ENCODE results near the gene NPM1.
"Not testable (repeated sequence)": the region's sequence is repeated elsewhere in the genome, so short reads cannot be mapped to it uniquely, and the experiment has no call there.

Gene NPM1

DNA sequence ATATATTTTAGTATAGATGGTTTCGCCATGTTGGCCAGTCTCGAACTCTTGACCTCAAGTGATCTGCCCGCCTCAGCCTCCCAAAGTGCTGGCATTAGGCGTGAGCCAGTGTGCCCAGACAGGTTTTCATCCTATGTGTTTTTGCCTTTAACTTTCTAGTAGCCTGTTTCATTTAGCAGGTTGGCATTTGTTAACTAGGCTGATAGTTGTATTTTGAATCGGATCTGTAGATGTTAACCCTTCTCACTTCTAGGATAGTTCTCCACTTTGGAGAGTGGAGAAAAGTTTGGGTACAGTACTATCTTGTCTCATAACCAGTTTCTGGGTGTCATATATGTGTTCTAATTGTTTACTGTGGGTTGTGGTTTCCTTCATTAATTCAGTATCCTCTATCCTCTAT, 24.5 kb downstream of the NPM1 start:
- no peak for DNase-seq (ENCODE audit: low read depth in 1 of 2, low spot score in 1 of 2)

DNA sequence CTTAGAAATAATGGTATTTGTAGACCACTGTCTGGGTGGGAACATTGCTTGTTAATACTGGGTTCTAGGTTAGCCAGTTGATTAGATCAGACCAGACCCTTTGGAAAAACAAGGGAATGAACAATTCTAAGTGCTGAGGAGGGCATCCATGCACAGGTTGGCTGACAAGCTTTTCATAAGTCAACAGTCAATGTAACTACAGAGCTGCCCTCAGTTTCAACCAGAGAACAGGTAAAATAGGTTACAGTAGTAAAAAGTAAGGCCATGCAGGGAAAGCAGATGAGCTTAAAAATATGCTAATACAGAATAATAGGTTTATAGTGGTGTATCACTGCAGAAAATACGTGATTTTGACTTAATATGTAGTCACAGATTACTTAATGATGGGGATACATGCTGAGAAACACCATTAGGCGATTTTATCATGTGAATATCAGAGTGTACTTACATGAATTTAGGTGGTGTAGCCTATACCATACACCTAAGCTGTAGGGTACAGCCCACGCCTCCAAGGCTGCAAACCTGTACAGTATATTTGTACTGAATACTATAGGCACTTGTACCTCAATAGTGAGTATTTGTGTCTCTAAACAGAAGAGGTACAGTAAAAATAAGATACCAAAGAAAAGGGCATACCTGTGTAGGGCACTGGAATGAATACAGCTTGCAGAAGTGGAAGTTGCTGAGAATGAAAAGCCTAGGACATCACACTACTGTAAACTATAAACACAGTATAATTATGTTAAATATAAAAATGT, 25.7 kb downstream of the NPM1 start:
- no peak for DNase-seq (ENCODE audit: low read depth in 1 of 2, low spot score in 1 of 2)

- DNase-seq (ENCODE audit: low read depth in 1 of 2, low spot score in 1 of 2): not testable (repeated sequence)
Measured at GRCh38 chr5:171413993-171414392, 26.3 kb downstream of the NPM1 start.

DNA sequence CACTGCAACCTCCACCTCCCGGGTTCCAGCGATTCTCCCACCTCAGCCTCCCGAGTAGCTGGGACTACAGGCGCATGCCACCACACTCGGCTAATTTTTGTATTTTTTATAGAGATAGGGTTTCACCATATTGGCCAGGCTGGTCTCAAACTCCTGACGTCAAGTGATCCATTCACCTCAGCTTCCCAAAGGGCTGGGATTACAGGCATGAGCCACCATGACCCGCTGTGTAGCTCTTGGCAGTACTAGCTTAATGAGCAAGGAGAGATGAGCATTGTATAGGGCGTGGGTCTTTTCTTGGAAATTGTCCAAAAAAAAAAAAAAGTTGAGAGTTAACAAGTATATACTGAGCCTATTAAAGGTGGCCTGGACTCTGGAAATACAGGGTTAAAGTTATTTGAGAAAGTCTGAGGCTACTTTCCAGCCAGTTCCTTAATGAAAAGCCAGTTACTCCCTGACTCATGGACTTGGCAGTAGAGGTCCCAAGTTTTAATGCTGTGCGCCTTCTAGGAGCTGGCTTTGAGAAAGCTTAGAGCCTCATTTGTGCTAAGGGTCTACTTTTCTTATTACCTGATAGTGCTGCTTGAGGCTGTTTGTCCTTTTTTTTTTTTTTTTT, 27.6 kb downstream of the NPM1 start:
- DNase-seq (ENCODE audit: low read depth in 1 of 2, low spot score in 1 of 2): no peak

DNA sequence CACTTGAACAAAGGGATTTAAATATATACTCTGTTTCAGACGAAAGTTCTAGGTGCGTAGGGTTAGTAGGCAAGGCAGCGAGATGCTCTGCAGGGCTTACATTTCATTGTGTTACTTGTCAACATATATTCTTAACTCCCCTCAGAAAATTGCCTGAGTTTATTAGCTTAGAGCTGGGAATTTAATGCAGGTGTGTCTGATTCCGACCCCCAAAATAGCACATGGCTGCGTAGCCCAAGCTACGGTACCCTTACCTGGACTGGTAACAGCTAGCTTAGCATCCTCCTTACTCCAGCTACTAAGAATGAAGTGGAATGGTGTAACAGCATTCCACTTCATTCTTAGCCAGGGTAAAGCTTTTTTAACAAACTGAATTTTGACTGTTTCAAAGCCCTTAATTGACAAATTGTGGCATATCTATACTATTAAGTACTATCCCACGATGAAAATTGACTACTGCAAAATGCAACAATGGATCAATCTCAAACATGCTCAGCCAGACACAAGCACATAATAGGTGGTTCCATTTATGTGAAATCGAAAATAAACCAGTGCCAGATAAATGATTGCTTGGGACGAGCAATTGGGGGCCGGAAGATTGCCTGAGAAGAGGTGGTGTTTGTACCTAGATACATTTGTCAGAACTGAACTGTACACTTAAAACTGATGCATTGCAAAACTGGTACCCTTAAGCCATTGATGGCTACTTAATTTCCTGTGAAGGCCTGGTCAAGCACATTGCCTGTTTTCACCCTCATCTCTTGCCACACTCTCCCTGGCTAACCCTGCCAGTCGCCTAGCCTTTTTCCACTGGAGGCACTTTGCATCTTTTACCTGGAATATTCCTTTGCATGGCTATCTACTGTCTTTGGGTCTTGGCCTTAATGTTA, 28.8 kb downstream of the NPM1 start:
- DNase-seq (ENCODE audit: low read depth in 1 of 2, low spot score in 1 of 2): no peak

DNA sequence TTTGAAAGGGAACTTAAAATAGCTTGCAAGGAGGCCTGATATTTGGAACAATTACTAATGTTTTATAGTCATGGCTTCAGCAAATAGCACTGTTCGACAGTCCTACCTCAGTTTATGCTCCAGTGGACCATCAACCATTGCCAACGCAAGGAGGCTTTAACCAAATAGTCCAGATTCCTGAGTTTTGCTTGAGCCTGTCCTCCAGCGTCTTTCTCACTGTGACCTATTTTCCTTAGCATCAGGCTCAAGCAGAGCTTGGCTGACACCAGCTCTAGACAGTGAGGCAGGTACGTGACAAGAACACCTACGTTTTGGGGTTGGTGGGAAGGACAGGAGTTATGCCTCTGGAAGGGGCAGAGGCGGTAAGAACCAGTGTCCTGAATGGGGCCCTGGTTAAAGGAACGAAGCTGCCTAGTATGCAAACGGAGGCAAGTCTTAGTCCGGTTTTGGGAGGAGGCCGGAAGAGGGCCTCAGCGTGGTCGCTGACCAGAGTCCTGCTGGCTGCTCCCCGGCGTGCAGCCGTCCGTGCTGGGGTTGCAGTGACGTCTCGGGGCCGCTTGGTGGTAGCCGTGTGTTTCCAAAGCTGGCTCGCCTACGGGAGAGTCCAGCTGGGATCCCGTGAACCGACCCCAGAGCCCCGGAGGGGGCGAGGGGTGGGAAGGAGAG, 30.8 kb downstream of the NPM1 start:
- peak; percentile 30 to 43 for DNase-seq (ENCODE audit: low read depth in 1 of 2, low spot score in 1 of 2)

- peak in 1 of 2 donors; percentile 14 for DNase-seq (ENCODE audit: low read depth in 1 of 2, low spot score in 1 of 2)
Measured at GRCh38 chr5:171418982-171419687, 31.5 kb downstream of the NPM1 start, which contains the start of gene FGF18. TSS of gene FGF18 (plus strand) at chr5:171419647. CDS start at chr5:171420200, 553 bp downstream.

DNA sequence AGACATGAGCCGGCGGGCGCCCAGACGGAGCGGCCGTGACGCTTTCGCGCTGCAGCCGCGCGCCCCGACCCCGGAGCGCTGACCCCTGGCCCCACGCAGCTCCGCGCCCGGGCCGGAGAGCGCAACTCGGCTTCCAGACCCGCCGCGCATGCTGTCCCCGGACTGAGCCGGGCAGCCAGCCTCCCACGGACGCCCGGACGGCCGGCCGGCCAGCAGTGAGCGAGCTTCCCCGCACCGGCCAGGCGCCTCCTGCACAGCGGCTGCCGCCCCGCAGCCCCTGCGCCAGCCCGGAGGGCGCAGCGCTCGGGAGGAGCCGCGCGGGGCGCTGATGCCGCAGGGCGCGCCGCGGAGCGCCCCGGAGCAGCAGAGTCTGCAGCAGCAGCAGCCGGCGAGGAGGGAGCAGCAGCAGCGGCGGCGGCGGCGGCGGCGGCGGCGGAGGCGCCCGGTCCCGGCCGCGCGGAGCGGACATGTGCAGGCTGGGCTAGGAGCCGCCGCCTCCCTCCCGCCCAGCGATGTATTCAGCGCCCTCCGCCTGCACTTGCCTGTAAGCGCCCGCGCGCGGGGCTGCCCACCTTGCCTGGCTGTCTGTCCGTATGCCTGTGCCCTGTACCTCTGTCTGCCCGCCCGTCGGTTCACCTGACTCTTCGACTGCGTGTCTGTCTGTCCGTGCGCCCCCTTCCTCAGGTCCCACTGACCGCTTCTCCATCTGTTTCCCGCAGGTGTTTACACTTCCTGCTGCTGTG, 32.2 kb downstream of the NPM1 start:
- DNase-seq (ENCODE audit: low read depth in 1 of 2, low spot score in 1 of 2): no peak

- no peak for DNase-seq (ENCODE audit: low read depth in 1 of 2, low spot score in 1 of 2)
Measured at GRCh38 chr5:171420431-171421241, 33.0 kb downstream of the NPM1 start.

- DNase-seq (ENCODE audit: low read depth in 1 of 2, low spot score in 1 of 2): no peak
Measured at GRCh38 chr5:171421331-171422262, 33.9 kb downstream of the NPM1 start.

GRCh38 chr5:171422495-171422894, 34.8 kb downstream of the NPM1 start:
- DNase-seq (ENCODE audit: low read depth in 1 of 2, low spot score in 1 of 2): no peak

DNA sequence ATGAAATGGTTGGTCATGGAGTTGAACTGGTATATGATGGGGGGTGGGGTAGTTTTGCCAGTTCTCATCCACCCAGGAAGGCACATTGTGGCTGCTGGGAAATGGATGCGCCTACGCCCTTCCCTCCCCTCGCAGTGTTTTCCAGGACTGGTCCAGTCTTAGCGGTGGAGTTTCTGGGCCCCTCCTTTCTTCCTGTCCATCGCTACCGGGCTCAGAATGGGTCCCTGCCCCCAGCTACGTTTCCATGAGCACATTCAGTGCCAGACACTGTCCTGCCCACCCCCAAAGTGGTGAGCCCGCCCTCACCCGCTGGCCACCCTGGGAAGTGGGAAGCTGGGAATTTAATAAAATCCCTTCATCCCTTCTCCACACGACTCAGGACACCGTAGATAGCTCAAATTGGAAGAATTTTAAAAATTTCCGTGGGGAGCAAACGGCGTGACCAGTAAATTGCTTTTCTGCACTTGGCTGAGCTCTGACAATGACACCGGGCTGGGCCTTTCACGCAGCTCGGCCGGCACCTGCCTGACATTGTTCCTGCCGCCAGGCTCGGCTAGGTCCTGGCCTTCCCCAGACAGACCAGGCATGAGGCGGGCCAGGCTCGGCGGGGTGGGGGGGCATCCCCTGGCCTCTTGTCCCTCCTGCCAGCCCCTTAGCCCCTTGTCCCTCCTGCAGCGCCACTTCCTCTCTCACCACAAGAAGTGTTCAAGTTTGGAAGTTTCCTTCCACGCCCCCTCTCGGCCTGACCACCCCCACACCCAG, 35.4 kb downstream of the NPM1 start:
- DNase-seq (ENCODE audit: low read depth in 1 of 2, low spot score in 1 of 2): no peak

DNA sequence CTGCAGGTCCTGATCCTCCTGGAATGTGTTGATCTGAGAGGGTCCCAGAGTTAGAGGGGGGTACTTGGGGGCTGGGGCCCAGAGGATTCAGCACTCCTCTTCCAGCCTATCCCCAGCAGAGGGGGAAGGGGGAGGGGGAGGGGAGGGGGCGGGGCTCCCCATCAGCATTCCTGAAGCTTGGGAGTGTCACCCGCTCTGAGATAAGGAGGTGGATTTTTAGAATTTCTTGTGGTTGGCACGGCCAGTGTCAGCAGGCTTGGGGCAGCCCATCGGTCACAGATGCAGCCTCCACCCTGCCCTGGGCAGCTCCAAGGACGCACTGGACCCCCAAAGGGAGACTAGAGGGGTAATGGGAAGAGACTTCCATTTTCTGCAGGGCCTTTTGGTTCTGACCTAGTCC, 37.1 kb downstream of the NPM1 start:
- no peak for DNase-seq (ENCODE audit: low read depth in 1 of 2, low spot score in 1 of 2)

- no peak for DNase-seq (ENCODE audit: low read depth in 1 of 2, low spot score in 1 of 2)
Measured at GRCh38 chr5:171425596-171426244, 38.1 kb downstream of the NPM1 start.

- no peak for DNase-seq (ENCODE audit: low read depth in 1 of 2, low spot score in 1 of 2)
Measured at GRCh38 chr5:171426266-171426665, 38.6 kb downstream of the NPM1 start.

- no peak for DNase-seq (ENCODE audit: low read depth in 1 of 2, low spot score in 1 of 2)
Measured at GRCh38 chr5:171426680-171427079, 39.0 kb downstream of the NPM1 start.
